ENCODE results near the gene TAF3.

The TAF3 gene

GRCh38 chr10:7958442-7958841 is 140.1 kb downstream of the TAF3 start:
- intact Hi-C loops (cut with DNase I), result no loop called here

GRCh38 chr10:7960108-7960507 is 141.8 kb downstream of the TAF3 start:
- no peak for DNase-seq
- intact Hi-C loops (cut with DNase I), result no loop called here

More at GRCh38 chr10:7958442-7958841, 140.1 kb downstream of the TAF3 start:
- no peak for DNase-seq

GRCh38 chr10:7962592-7962991 is 144.3 kb downstream of the TAF3 start:
- no peak for DNase-seq
- intact Hi-C loops (cut with DNase I), result no loop called here

- intact Hi-C loops (cut with DNase I), result no loop called here
- no peak for DNase-seq
These were observed 147.2 kb downstream of the TAF3 start for GRCh38 chr10:7965457-7965856.

- intact Hi-C loops (cut with DNase I), result no loop called here
- DNase-seq, result no peak
These were observed 148.7 kb downstream of the TAF3 start for GRCh38 chr10:7967035-7967434.

GRCh38 chr10:7968510-7969112 is 150.3 kb downstream of the TAF3 start:
- no peak for DNase-seq
- intact Hi-C loops (cut with DNase I), result no loop called here

GRCh38 chr10:7969623-7970022 is 151.3 kb downstream of the TAF3 start:
- intact Hi-C loops (cut with DNase I), result no loop called here
- DNase-seq, result no peak

GRCh38 chr10:7971949-7972348 is 153.6 kb downstream of the TAF3 start:
- DNase-seq, result no peak
- intact Hi-C loops (cut with DNase I), result no loop called here

GRCh38 chr10:7972367-7972766 is 154.1 kb downstream of the TAF3 start:
- intact Hi-C loops (cut with DNase I), result no loop called here
- no peak for DNase-seq

- intact Hi-C loops (cut with DNase I), result no loop called here
- no peak for DNase-seq
These were observed 161.9 kb downstream of the TAF3 start for GRCh38 chr10:7980196-7980595.

- DNase-seq, result no peak
- intact Hi-C loops (cut with DNase I), result no loop called here
These were observed 164.4 kb downstream of the TAF3 start for GRCh38 chr10:7982727-7983126.

GRCh38 chr10:7984325-7984724 is 166.0 kb downstream of the TAF3 start:
- no peak for DNase-seq
- intact Hi-C loops (cut with DNase I), result no loop called here

- intact Hi-C loops (cut with DNase I), result no loop called here
- no peak for DNase-seq
These were observed 166.6 kb downstream of the TAF3 start for GRCh38 chr10:7984896-7985295.

GRCh38 chr10:7986851-7987250 is 168.5 kb downstream of the TAF3 start:
- no peak for DNase-seq
- intact Hi-C loops (cut with DNase I), result no loop called here

- intact Hi-C loops (cut with DNase I), result no loop called here
- DNase-seq, result no peak
These were observed 170.7 kb downstream of the TAF3 start for GRCh38 chr10:7988989-7989388.

GRCh38 chr10:7998831-7999230 is 180.5 kb downstream of the TAF3 start:
- intact Hi-C loops (cut with DNase I), result no loop called here
- DNase-seq, result no peak

- no peak for DNase-seq
- intact Hi-C loops (cut with DNase I), result no loop called here
These were observed 186.2 kb downstream of the TAF3 start for GRCh38 chr10:8004469-8005000.

GRCh38 chr10:8006274-8006999 is 188.1 kb downstream of the TAF3 start:
- no peak for DNase-seq
- intact Hi-C loops (cut with DNase I), result no loop called here

- intact Hi-C loops (cut with DNase I), result no loop called here
- DNase-seq, result no peak
These were observed 190.7 kb downstream of the TAF3 start for GRCh38 chr10:8009031-8009430.

GRCh38 chr10:8013006-8013405 is 194.7 kb downstream of the TAF3 start:
- DNase-seq, result no peak
- intact Hi-C loops (cut with DNase I), result no loop called here

- no peak for DNase-seq
- intact Hi-C loops (cut with DNase I), result no loop called here
These were observed 195.3 kb downstream of the TAF3 start for GRCh38 chr10:8013619-8014018.

- peak in 1 of 10 donors; percentile 74 for DNase-seq
- intact Hi-C loops (cut with DNase I), result no loop called here
These were observed 196.3 kb downstream of the TAF3 start for GRCh38 chr10:8014649-8015048.

All from posterior cingulate gyrus (tissue), 11 donors.